ENCODE measurements around the gene ING5. TPM values are rescaled to one million over a fixed set of nuclear protein-coding genes. Genes with fewer than 3 reads are reported as not detected.

The ING5 gene
- total RNA-seq, 1 donor from 2014 or later: 48.8 TPM

DNA sequence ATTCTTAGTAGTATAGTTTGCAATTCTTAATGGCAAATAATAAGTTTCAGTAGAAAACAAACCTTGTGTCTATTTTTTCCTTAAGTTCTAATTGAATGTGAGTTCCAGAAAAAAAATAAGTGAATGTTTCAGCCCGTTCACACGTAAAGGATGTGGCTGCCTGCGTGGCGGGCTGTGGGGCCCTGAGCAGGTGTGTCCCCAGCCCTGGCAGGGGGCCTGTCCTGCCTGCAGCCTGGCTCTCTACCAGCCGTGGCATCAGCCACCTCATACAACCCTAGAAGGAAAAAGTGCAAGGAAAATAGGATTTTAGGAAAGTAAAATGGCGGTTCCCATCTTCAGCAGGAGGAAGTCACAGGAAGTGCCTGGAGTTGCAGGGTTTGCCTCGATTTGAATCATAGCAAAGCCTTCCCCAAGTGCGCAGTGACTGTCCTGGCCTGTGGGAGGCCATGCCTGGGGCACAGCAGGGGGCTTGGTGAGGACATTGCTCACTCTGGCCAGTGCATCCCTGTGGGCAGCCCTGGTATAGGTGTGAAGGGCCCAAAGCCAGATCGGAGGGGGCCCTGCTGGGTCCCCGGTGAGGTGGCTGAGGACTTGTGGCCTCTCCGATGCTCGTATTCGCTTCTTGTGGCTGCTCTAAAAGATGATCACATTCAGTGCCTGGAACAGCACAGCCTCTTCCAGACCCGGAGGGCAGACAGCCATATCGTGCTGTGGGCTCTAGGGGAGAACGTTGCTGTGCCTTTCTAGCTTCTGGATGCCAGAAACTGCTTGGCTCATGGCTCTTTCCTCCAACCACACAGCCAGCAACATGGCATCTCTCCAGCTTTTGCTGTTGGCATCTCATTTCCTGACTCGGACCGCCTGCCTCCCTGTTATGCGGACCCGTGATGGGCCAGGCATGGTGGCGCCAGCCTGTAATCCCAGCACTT, 27.8 kb upstream of the ING5 start:
- Mint-ChIP-seq H3K9me3 (no peaks in the 10 kb centered on the region), H3K4me1 (ENCODE audit: unreplicated experiment) (no peaks in the 10 kb centered on the region), H3K27ac (no peak overlapping the region), H3K4me3 (no peak overlapping the region), H3K27me3 (no peaks in the 10 kb centered on the region), H3K36me3 (no peaks in the 10 kb centered on the region)
- DNase-seq (ENCODE audit: extremely low spot score, unreplicated experiment): no peak
- peak; percentile 34 for TF ChIP-seq CTCF (conservative IDR thresholded peaks at IDR 0.05)

DNA sequence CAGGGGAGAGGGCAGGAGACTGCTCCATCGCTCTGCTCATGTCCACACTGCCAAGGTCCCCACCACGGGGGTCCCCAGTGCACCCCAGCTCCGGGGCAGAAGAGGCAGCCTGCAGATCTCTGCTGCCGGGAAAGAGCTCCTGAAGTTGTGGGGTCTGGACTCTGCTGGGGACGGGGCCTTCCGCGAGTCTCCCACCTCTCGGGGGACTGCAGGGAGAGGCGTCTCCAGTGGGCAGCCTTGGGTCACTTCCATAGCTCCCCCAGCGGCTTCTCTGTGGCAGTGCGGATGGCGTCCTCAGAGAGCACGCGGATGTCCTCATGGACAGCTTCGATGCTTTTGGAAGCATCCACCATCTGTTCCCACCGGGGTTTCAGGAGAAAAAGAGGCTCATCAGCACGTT, 26.0 kb upstream of the ING5 start:
- Mint-ChIP-seq H3K27ac (no peak overlapping the region), H3K4me1 (ENCODE audit: unreplicated experiment) (no peaks in the 10 kb centered on the region), H3K27me3 (no peaks in the 10 kb centered on the region), H3K4me3 (no peak overlapping the region), H3K9me3 (no peaks in the 10 kb centered on the region), H3K36me3 (peaks cover 4% of the 10 kb centered on the region)
- DNase-seq (ENCODE audit: extremely low spot score, unreplicated experiment): no peak
- TF ChIP-seq CTCF (conservative IDR thresholded peaks at IDR 0.05): no peak

DNA sequence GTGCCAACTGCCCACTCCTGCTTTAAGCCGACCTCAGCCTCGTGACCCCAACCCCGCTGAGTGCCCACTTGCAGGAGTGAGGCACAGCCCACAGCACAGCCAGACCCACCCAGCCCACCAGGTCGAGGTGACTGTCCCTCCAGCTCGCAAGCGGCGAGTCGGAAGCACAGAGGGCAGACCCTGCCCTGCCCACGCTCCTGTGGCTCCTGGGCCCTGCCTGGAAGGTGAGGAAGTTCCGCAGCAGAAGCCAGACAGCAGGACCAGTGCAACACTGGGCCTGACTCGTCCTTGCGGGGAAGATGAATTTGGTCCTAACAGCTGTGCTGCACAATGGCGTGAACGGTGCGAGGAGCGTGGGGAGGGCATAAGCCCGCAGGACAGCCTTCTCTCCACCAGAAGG, 25.2 kb upstream of the ING5 start:
- peaks cover 4% of the 10 kb centered on the region for H3K36me3 Mint-ChIP-seq
- H3K27ac Mint-ChIP-seq: no peak overlapping the region
- H3K4me1 Mint-ChIP-seq (ENCODE audit: unreplicated experiment): no peaks in the 10 kb centered on the region
- TF ChIP-seq CTCF (conservative IDR thresholded peaks at IDR 0.05): no peak
- H3K9me3 Mint-ChIP-seq: no peaks in the 10 kb centered on the region
- no peak overlapping the region for H3K4me3 Mint-ChIP-seq
- H3K27me3 Mint-ChIP-seq: no peaks in the 10 kb centered on the region
- no peak for DNase-seq (ENCODE audit: extremely low spot score, unreplicated experiment)

- Mint-ChIP-seq H3K4me3 (no peak overlapping the region), H3K36me3 (peaks cover 4% of the 10 kb centered on the region), H3K9me3 (no peaks in the 10 kb centered on the region), H3K27ac (no peak overlapping the region), H3K27me3 (no peaks in the 10 kb centered on the region), H3K4me1 (ENCODE audit: unreplicated experiment) (no peaks in the 10 kb centered on the region)
- TF ChIP-seq CTCF (conservative IDR thresholded peaks at IDR 0.05): no peak
- no peak for DNase-seq (ENCODE audit: extremely low spot score, unreplicated experiment)
Measured at GRCh38 chr2:241677392-241677791, 24.4 kb upstream of the ING5 start.

DNA sequence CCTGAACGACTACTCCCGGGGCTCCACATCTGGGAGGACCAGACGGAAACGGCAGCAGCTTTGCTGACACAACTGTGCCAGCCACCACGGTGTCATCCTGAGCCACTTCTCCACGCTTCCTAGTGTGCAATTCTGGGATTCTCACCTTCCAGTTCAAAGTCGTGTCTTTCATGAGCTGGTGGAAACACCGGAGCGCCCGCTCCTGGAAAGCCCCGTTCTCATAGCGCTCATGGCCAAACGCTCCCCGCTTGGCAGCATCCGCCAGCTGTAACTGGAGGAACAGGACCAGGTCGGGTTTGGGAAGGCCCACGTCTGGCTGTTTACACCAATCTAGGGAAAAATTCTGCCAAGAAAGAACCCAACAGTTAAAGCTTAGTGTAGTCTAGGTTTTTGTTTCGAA, 23.5 kb upstream of the ING5 start:
- Mint-ChIP-seq H3K36me3 (peaks cover 4% of the 10 kb centered on the region), H3K27me3 (no peaks in the 10 kb centered on the region), H3K4me1 (ENCODE audit: unreplicated experiment) (no peaks in the 10 kb centered on the region), H3K9me3 (no peaks in the 10 kb centered on the region), H3K27ac (no peak overlapping the region), H3K4me3 (no peak overlapping the region)
- no peak for TF ChIP-seq CTCF (conservative IDR thresholded peaks at IDR 0.05)
- no peak for DNase-seq (ENCODE audit: extremely low spot score, unreplicated experiment)

Data from type B pancreatic cell (in vitro differentiated cells).